ENCODE measurements around the gene TOM1.

The TOM1 gene

DNA sequence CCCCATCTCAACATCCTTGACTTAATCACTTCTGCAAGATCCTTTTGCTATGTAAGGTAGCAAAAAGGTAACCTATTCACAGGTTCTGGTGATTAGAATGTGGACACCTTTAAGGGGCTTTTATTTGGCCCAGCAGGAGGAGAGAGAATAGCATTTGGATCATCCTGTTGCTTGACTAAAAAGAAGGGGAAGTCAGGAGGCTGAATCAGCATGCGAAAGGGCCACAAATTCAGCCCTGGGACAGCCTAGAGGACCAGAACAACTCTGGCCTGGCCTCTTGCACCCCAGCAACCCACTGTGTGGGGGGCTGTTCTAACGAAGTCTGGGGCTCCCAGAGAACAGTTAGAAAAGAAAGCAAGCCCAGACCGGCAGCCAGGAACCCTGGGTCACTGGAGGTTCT, 78.0 kb downstream of the TOM1 start:
- TF ChIP-seq CTCF (IDR thresholded peaks at IDR 0.05; ENCODE audit: low read depth, low read length) (no peak), POLR2A (IDR thresholded peaks at IDR 0.05; ENCODE audit: extremely low read depth, insufficient read length) (no peak), MYC (IDR thresholded peaks at IDR 0.05; ENCODE audit: low read depth, low read length) (no peak)
- TF ChIP-seq, protein P1, sequence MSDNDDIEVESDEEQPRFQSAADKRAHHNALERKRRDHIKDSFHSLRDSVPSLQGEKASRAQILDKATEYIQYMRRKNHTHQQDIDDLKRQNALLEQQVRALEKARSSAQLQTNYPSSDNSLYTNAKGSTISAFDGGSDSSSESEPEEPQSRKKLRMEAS (IDR thresholded peaks at IDR 0.05; ENCODE audit: low read depth, low read length), result no peak
- H3K4me3 ChIP-seq (ENCODE audit: low read depth, low read length), result no peak overlapping the region
- peak; percentile 50 for DNase-seq (ENCODE audit: low read depth)

- TF ChIP-seq, protein P1 (IDR thresholded peaks at IDR 0.05; ENCODE audit: low read depth, low read length), result no peak
- TF ChIP-seq MYC (IDR thresholded peaks at IDR 0.05; ENCODE audit: low read depth, low read length) (no peak), POLR2A (IDR thresholded peaks at IDR 0.05; ENCODE audit: extremely low read depth, insufficient read length) (no peak), CTCF (IDR thresholded peaks at IDR 0.05; ENCODE audit: low read depth, low read length) (no peak)
- no peak overlapping the region for H3K4me3 ChIP-seq (ENCODE audit: low read depth, low read length)
- no peak for DNase-seq (ENCODE audit: low read depth)
Measured at GRCh38 chr22:35378621-35379020, 78.9 kb downstream of the TOM1 start.

- DNase-seq (ENCODE audit: low read depth), result no peak
- TF ChIP-seq CTCF (IDR thresholded peaks at IDR 0.05; ENCODE audit: low read depth, low read length) (no peak), POLR2A (IDR thresholded peaks at IDR 0.05; ENCODE audit: extremely low read depth, insufficient read length) (no peak)
- H3K4me3 ChIP-seq (ENCODE audit: low read depth, low read length), result no peak overlapping the region
Measured at GRCh38 chr22:35379146-35379993, 79.7 kb downstream of the TOM1 start.

GRCh38 chr22:35380013-35380412, 80.3 kb downstream of the TOM1 start:
- TF ChIP-seq CTCF (IDR thresholded peaks at IDR 0.05; ENCODE audit: low read depth, low read length), result no peak
- no peak for TF ChIP-seq POLR2A (IDR thresholded peaks at IDR 0.05; ENCODE audit: extremely low read depth, insufficient read length)
- no peak for TF ChIP-seq MYC (IDR thresholded peaks at IDR 0.05; ENCODE audit: low read depth, low read length)
- TF ChIP-seq, protein P1 (IDR thresholded peaks at IDR 0.05; ENCODE audit: low read depth, low read length), result no peak
- no peak for DNase-seq (ENCODE audit: low read depth)
- no peak overlapping the region for H3K4me3 ChIP-seq (ENCODE audit: low read depth, low read length)

DNA sequence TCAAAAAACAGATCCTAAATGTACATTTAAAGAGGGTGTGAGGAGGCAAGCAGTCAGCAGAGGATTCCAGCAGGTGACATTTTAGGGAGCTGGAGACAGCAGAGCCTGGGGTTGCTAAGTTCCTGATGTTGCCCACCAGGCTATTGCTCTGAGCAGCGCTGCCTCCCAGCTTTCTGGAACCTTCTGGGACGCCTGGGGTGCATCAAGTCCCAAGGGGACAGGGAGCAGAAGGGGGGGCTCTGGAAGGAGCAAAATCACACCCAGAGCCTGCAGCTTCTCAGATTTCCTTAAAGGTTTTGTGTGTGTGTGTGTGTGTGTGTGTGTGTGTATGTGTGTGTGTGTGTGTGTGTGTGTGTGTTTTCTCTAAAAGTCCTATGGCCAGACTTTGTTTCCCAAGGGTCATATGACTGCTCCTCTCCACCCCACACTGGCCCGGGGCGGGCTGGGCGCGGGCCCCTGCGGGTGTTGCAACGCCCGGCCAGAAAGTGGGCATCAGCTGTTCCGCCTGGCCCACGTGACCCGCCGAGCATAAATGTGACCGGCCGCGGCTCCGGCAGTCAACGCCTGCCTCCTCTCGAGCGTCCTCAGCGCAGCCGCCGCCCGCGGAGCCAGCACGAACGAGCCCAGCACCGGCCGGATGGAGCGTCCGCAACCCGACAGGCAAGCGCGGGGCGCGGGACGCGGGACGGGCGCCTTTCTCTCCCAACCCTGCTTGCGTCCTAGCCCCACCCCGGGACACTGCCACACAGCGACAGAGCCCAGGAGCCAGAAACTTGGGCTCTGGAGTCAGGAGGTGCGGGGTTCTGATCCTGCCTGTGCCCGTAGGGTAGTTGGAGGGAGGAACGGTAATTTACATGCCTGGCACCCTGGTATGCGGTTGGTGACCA, 81.1 kb downstream of the TOM1 start, which contains the start of gene HMOX1:
TSS of gene HMOX1 (plus strand) at position 560 of the 887 bp plus-strand sequence. CDS start at position 638, 78 bp downstream.
- H3K4me3 ChIP-seq (ENCODE audit: low read depth, low read length), result peak within 1 kb of the TSS; percentile 50
- peak; percentile 41; the same call in 1 of the 2 replicates for TF ChIP-seq MYC (IDR thresholded peaks at IDR 0.05; ENCODE audit: low read depth, low read length)
- no peak for TF ChIP-seq CTCF (IDR thresholded peaks at IDR 0.05; ENCODE audit: low read depth, low read length)
- TF ChIP-seq POLR2A (IDR thresholded peaks at IDR 0.05; ENCODE audit: extremely low read depth, insufficient read length), result no peak
- TF ChIP-seq, protein P1 (IDR thresholded peaks at IDR 0.05; ENCODE audit: low read depth, low read length), result peak; percentile 91
- DNase-seq (ENCODE audit: low read depth), result peak; percentile 87
